HepG2 (cell line): ENCODE data around the gene RGS19. TPM values are rescaled to one million over a fixed set of nuclear protein-coding genes. Genes with fewer than 3 reads are reported as not detected.

Experiments used
- ATF6 ChIP-seq: sonication (generic); formaldehyde crosslinking; conservative IDR thresholded peaks from 2 replicates; pipeline ENCODE4 v1.4.0; 2020; ENCODE audit warnings: missing genetic modification reagents
- CREB3 ChIP-seq: sonication (generic); formaldehyde crosslinking; IDR thresholded peaks from 2 replicates; pipeline ENCODE4 v1.5.0; 2020; ENCODE audit warnings: missing genetic modification reagents
- EHMT2 ChIP-seq: fragments of 200-600 bp; sonication (generic); IDR thresholded peaks from 2 replicates; pipeline ENCODE4 v1.7.0; 2017; ENCODE audit warnings: antibody characterized with exemption, low read depth, low read length, borderline replicate concordance
- EZH2 ChIP-seq: conservative IDR thresholded peaks from 2 replicates; pipeline ENCODE4 v1.6.1; 2012; ENCODE audit warnings: mild to moderate bottlenecking, low read depth, low read length, moderate library complexity
- FOSL1 ChIP-seq: sonication (generic); formaldehyde crosslinking; IDR thresholded peaks from 2 replicates; pipeline ENCODE4 v1.9.0; 2021; ENCODE audit warnings: missing genetic modification reagents, borderline replicate concordance
- FOXC1 ChIP-seq: sonication (generic); formaldehyde crosslinking; IDR thresholded peaks from 2 replicates; pipeline ENCODE4 v1.8.0; 2022; ENCODE audit warnings: mild to moderate bottlenecking, missing genetic modification reagents, borderline replicate concordance
- FOXK1 ChIP-seq: sonication (generic); formaldehyde crosslinking; IDR thresholded peaks from 2 replicates; pipeline ENCODE4 v1.4.0; 2020; ENCODE audit warnings: low read depth, missing genetic modification reagents, borderline replicate concordance
- KDM2A ChIP-seq: sonication (generic); formaldehyde crosslinking; IDR thresholded peaks from 2 replicates; pipeline ENCODE4 v1.4.0; 2020; ENCODE audit warnings: low read depth, missing genetic modification reagents, borderline replicate concordance
- MIXL1 ChIP-seq: IDR thresholded peaks from 2 replicates; pipeline ENCODE4 v1.6.1; 2016
- MXI1 ChIP-seq: IDR thresholded peaks from 3 replicates; pipeline ENCODE4 v1.6.1; 2012; ENCODE audit warnings: low read depth, low read length, inconsistent platforms, borderline replicate concordance
- NR2F2 ChIP-seq: IDR thresholded peaks from 2 replicates; pipeline ENCODE4 v1.6.1; 2012; ENCODE audit warnings: low read depth, inconsistent platforms, borderline replicate concordance
- SNAI1 ChIP-seq: sonication (generic); formaldehyde crosslinking; IDR thresholded peaks from 2 replicates; pipeline ENCODE4 v1.5.0; 2020; ENCODE audit warnings: mild to moderate bottlenecking, missing genetic modification reagents, borderline replicate concordance
- STAG1 ChIP-seq: sonication (generic); formaldehyde crosslinking; IDR thresholded peaks from 2 replicates; pipeline ENCODE4 v1.4.0; 2020; ENCODE audit warnings: missing genetic modification reagents
- TARDBP ChIP-seq: sonication (generic); formaldehyde crosslinking; IDR thresholded peaks from 2 replicates; pipeline ENCODE4 v1.8.0; 2022; ENCODE audit warnings: mild to moderate bottlenecking, missing genetic modification reagents
- TRAFD1 ChIP-seq: sonication (generic); formaldehyde crosslinking; IDR thresholded peaks from 2 replicates; pipeline ENCODE4 v1.5.1; 2020; ENCODE audit warnings: missing genetic modification reagents, mild to moderate bottlenecking, borderline replicate concordance
- ZMYM3 ChIP-seq: sonication (generic); formaldehyde crosslinking; IDR thresholded peaks from 2 replicates; pipeline ENCODE4 v1.5.1; 2020; ENCODE audit warnings: mild to moderate bottlenecking, missing genetic modification reagents
- polyA plus RNA-seq, 8 experiments: library from polyadenylated mRNA; depleted of rRNA in 3 of 8; stranded (reverse) in 7 of 8; unstranded in 1 of 8; fragments of >200 nt; fragmentation: Illumina TruSeq in 4 of 8; extraction: Trizol in 4 of 8; gene quantifications; 2 replicates each; pipeline versions ENCODE4 v1.2.1 to v1.2.3, GENCODE V29; 2011 to 2016; ENCODE audit warnings: low read depth in 4 of 8, missing spikeins in 1 of 8, mixed read lengths in 1 of 8; ENCODE audit not compliant: insufficient read depth in 1 of 8
- total RNA-seq, 5 experiments: library from RNA; depleted of rRNA; stranded (reverse); fragments of >200 nt; fragmentation: Illumina TruSeq; extraction: Trizol; gene quantifications; 2 replicates each; pipeline ENCODE4 v1.2.3, GENCODE V29; 2016; ENCODE audit warnings: low read depth in 1 of 5
- TF ChIP-seq, protein P1 (sequence below): sonication (generic); formaldehyde crosslinking; IDR thresholded peaks from 2 replicates; pipeline ENCODE4 v1.5.0; 2020; ENCODE audit warnings: missing genetic modification reagents
- TF ChIP-seq, protein P2 (sequence below): sonication (generic); formaldehyde crosslinking; IDR thresholded peaks from 2 replicates; pipeline ENCODE4 v1.9.0; 2021; ENCODE audit warnings: missing genetic modification reagents, borderline replicate concordance

Gene RGS19
- total and polyA plus RNA-seq, 2 of the 13 experiments (the other 11 are each of a cell fraction or from before 2014, with no cell fraction given) = 10.7 to 11.9 TPM

- TF ChIP-seq, protein P1, sequence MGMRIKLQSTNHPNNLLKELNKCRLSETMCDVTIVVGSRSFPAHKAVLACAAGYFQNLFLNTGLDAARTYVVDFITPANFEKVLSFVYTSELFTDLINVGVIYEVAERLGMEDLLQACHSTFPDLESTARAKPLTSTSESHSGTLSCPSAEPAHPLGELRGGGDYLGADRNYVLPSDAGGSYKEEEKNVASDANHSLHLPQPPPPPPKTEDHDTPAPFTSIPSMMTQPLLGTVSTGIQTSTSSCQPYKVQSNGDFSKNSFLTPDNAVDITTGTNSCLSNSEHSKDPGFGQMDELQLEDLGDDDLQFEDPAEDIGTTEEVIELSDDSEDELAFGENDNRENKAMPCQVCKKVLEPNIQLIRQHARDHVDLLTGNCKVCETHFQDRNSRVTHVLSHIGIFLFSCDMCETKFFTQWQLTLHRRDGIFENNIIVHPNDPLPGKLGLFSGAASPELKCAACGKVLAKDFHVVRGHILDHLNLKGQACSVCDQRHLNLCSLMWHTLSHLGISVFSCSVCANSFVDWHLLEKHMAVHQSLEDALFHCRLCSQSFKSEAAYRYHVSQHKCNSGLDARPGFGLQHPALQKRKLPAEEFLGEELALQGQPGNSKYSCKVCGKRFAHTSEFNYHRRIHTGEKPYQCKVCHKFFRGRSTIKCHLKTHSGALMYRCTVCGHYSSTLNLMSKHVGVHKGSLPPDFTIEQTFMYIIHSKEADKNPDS (CRISPR knock-in tag) = no peak; the same call in 1 of the 2 replicates
- peak; percentile 64 for TF ChIP-seq FOSL1 (CRISPR knock-in tag)
- TF ChIP-seq ZMYM3 (CRISPR knock-in tag) = no peak; the same call in 1 of the 2 replicates
- TF ChIP-seq FOXC1 (CRISPR knock-in tag) = peak; percentile 61
- peak; percentile 32; the same call in 1 of the 2 replicates for TF ChIP-seq NR2F2
- no peak for TF ChIP-seq SNAI1 (CRISPR knock-in tag)
- no peak; the same call in 1 of the 2 replicates for TF ChIP-seq ATF6 (CRISPR knock-in tag)
- no peak for TF ChIP-seq TRAFD1 (CRISPR knock-in tag)
- peak; percentile 32; the same call in 1 of the 2 replicates for TF ChIP-seq MIXL1
- no peak; the same call in 1 of the 2 replicates for TF ChIP-seq KDM2A
- no peak for TF ChIP-seq EZH2
- TF ChIP-seq STAG1 = peak; percentile 45; the same call in 1 of the 2 replicates
- TF ChIP-seq TARDBP (CRISPR knock-in tag) = peak; percentile 94
- no peak for TF ChIP-seq EHMT2
- peak; percentile 75; the same call in 2 of the 3 replicates for TF ChIP-seq MXI1
- TF ChIP-seq FOXK1 (CRISPR knock-in tag) = peak; percentile 64; the same call in 1 of the 2 replicates
- TF ChIP-seq CREB3 (CRISPR knock-in tag) = peak; percentile 81; the same call in 1 of the 2 replicates
- TF ChIP-seq, protein P2, sequence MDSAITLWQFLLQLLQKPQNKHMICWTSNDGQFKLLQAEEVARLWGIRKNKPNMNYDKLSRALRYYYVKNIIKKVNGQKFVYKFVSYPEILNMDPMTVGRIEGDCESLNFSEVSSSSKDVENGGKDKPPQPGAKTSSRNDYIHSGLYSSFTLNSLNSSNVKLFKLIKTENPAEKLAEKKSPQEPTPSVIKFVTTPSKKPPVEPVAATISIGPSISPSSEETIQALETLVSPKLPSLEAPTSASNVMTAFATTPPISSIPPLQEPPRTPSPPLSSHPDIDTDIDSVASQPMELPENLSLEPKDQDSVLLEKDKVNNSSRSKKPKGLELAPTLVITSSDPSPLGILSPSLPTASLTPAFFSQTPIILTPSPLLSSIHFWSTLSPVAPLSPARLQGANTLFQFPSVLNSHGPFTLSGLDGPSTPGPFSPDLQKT (CRISPR knock-in tag) = 0 out of 2 replicates have a peak, but pooled peaks have one; percentile 12
Observed at GRCh38 chr20:64050261-64051032, 28.9 kb downstream of the RGS19 start (continued).
